C4-2B (cell line): ENCODE results near the gene PRICKLE1.

Experiments
- ZFX ChIP-seq: fragments of 450-650 bp; IDR thresholded peaks from 2 replicates; pipeline ENCODE4 v1.6.1; 2017
- TF ChIP-seq, protein P1 (sequence below): fragments of 450-650 bp; conservative IDR thresholded peaks from 2 replicates; pipeline ENCODE4 v1.5.1; 2017; ENCODE audit warnings: mild to moderate bottlenecking

GRCh38 chr12:42560977-42561376 is 28.6 kb downstream of the PRICKLE1 start:
- TF ChIP-seq, protein P1, sequence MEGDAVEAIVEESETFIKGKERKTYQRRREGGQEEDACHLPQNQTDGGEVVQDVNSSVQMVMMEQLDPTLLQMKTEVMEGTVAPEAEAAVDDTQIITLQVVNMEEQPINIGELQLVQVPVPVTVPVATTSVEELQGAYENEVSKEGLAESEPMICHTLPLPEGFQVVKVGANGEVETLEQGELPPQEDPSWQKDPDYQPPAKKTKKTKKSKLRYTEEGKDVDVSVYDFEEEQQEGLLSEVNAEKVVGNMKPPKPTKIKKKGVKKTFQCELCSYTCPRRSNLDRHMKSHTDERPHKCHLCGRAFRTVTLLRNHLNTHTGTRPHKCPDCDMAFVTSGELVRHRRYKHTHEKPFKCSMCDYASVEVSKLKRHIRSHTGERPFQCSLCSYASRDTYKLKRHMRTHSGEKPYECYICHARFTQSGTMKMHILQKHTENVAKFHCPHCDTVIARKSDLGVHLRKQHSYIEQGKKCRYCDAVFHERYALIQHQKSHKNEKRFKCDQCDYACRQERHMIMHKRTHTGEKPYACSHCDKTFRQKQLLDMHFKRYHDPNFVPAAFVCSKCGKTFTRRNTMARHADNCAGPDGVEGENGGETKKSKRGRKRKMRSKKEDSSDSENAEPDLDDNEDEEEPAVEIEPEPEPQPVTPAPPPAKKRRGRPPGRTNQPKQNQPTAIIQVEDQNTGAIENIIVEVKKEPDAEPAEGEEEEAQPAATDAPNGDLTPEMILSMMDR: no peak
- TF ChIP-seq ZFX: no peak
